NCI-H1092 (cell line): Measurements from ENCODE around the gene TMEM207.
"Not testable (repeated sequence)": the region's sequence is repeated elsewhere in the genome, so short reads cannot be mapped to it uniquely, and the experiment has no call there.

ENCODE experiments used
- DNase-seq: peaks from one replicate; lab custom pipeline; 2025; lab: John Stamatoyannopoulos, UW

TMEM207 gene

DNA sequence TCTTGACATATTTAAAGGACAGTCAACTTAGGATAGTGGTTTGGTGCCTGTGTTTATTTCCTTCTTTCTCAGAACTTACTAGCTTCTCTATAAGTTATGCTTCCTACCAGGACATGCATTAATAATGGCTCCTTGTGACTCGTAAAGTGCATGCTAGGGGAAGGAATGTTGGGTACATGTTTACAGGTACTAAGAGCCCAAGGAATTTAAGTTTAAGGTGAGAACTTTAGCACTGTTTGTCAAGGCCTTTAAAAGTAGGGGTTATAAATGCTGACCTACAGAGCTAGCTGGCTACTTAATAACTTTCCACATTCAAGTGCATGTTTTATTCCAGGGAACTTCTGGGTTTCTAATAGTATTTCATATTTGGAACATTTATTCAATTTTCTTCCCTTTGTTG, at the start of gene TMEM207:
Gene TMEM207, minus strand, starts transcription at position 101 of the 400 bp plus-strand sequence. Its CDS starts 92 bp downstream, at position 9.
- DNase-seq = no peak

GRCh38 chr3:190499122-190499521, 49.4 kb upstream of the TMEM207 start:
- DNase-seq = no peak

DNA sequence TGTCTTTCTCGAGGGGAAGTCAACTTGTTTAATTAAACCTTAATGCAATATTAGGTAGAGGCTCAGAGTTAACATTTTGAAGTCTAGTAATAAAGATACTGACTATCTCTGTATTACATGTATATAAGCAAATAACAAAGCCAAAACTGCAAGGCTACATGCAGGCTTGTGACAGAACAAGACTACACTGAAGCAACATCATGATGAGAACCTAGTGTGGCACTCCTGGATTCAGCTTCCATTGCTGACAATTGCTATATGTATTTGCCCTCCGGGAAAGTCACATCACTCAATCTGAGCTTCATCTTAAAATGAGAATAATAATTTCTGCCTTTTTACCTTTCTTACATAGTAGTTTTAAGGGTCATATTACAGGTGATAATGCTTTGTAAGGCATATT, 48.6 kb upstream of the TMEM207 start:
- DNase-seq = no peak

DNA sequence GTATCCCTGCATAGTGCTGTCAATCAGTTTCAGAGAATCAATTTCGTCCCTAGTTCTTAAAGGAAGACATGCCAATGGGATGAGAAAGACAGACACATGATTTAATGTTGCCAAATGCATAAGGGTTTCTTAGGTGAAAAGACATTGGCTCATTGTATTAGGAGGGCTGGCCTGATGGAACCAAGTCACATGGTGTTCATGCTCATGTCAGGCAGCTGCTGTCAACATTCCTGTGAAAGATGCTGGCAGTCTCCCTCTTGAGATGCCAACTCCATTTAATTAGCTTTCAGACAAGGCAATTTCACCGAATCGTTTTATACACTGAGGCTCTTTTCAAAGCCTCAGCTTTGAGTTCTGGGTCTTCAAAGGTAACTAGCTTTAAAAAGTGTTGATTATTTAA, 48.1 kb upstream of the TMEM207 start:
- no peak for DNase-seq

DNA sequence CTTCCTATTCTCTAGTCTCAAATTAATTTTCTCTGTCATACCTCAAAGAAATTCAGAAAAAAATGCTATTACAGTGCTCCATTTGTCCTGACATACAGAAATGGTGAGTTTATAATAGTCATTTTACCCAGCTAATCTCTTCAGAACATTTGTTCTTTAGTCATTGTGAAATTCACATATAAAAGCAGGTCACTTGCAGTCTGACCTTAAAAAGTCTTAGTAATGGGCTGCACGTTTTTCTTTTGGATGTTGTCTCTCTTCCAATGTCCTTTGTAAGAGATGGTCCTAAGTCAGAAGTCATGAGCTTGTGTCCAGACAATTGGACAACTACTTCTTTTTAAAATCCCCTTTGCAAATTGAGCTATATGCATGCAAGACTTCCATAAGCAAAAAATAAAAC, 47.2 kb upstream of the TMEM207 start:
- DNase-seq = no peak

DNA sequence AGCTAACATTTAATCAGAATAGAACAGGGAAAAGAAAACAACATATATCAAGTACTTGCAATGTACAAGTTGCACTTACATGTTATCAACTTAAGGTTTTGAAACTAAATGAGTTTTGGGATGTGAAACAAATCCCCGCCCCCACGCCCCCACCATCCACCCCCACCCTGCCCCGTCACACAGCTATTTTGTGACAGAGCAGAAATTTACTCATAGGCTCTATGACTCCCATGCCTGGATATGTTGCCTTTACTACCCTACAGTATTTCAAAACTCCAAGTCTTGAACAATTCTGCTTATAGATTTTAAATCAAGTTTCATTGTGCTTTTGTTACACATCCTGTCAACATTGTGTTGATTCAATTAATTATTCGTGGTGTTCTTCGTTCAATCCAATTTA, 46.1 kb upstream of the TMEM207 start:
- DNase-seq = no peak

DNA sequence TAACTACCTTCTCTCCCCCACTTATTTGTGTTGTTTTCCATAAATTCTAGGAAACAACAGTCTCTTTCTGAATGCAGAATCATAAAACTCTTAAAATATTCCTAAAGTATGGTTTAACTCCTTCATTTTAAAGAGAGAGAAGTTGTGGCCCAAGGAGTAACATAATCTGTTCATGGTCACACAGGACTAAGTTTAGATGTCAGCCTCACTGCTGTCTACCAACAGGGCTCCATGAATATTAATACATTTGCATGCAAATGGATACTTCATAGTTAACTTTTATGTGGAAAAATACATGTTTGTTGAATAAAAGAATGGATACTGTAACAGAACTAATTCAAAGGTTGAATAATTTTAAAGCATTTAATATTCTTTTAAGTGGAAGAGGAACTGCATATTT, 45.7 kb upstream of the TMEM207 start:
- DNase-seq = no peak

GRCh38 chr3:190494907-190495306, 45.2 kb upstream of the TMEM207 start:
- no peak for DNase-seq

GRCh38 chr3:190492966-190493365, 43.3 kb upstream of the TMEM207 start:
- no peak for DNase-seq

DNA sequence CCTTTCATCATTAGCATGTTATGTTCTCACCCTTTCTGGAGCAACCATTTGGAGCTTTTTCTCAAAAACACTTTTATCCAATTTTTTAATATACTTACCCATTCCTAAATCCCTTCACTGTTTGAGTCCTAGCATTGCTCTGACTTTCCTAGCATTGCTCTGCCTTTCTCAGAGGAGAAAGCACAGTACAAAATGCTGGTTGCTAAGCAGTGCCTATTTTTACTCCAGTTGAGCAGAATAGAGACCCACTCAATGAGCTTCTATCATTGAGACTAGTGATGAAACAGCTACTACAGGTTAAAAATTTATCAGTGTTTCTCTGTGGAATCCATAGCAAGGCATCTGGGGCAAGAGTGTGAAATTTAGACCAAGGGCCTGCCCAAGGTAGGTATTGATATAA, 42.4 kb upstream of the TMEM207 start:
- DNase-seq = no peak

- no peak for DNase-seq
Measured at GRCh38 chr3:190491533-190492054, 41.9 kb upstream of the TMEM207 start.

DNA sequence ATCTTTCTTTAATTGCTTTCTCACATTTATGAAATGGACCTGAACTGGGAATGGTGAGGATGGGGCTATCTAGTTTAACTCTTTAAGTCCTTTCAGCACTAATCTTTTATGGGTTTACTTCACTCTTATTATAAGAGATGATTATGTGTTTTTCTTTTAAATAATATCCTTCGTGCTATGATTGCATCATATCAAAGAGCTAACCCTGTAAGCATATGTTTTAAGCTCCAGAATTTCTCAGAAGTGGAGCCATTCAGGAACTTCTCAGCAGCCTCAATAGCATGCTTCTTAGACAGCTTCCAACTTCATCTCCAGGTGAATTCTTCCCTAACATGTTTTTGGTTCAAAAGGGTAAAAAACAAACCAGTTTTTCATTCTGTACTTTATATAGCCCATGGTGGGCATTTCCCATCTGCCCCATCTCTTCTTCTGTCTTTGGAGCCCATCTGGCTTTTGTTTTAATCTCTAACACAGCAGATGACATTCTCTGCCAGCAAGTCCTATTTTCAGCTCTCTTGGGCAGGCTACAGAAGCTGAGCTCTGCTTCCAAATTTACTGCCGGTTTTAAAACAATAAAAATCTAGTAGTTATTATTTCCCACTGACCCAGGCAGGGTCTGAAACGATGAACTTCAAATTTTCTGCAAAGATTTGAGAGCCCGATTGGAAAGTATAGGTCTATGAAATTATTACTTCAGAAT, 37.4 kb upstream of the TMEM207 start:
- DNase-seq = no peak

DNA sequence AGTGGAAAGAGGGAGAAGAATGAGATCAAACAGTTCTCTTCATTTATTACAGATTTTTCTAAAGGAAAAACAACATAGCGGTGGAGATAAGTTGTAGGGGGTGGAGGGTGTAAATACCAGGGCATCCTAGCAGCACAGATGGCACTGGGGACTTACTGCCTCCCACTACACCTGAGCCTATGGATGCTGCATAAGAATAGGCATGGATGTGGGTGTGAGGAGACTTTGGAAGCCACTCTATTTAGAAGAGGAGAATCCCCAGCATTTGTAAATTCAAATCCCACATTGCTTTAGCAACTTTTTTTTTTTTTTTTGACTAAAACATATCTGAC, 36.8 kb upstream of the TMEM207 start:
- DNase-seq = no peak

DNA sequence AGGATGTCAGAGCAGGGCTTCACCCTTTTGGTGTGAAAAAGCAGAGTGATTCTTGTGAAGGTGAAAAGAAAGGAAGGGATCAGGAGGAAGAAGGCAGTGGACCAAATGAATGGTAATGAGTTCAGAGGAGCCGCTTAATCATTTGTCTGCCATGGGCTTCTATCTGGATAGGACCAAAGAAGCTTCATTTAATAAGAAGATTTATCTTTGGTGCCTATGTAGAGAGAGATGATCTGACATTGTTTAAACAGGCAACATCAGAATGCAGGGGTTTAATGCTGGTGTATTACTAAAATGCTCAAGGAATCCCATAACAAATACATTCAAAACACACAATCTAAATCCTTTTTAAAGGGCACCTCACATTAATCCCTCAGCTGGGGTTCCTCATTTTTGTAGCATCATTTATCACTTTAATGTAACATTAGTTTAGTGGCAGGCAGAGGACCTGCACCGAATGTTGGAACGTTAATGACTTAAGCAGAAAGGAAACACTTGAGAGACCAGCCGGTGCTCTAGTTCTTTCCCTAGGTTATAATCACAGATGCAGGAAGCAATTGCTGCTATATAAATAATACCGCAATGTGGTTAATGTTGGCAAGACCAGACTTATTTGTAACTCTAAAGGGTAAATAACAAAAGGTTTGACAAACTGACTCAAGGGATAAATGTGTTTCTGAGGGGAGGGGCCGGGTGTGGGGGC, 36.3 kb upstream of the TMEM207 start:
- DNase-seq = no peak

- DNase-seq = no peak
Measured at GRCh38 chr3:190481779-190482178, 32.1 kb upstream of the TMEM207 start.

DNA sequence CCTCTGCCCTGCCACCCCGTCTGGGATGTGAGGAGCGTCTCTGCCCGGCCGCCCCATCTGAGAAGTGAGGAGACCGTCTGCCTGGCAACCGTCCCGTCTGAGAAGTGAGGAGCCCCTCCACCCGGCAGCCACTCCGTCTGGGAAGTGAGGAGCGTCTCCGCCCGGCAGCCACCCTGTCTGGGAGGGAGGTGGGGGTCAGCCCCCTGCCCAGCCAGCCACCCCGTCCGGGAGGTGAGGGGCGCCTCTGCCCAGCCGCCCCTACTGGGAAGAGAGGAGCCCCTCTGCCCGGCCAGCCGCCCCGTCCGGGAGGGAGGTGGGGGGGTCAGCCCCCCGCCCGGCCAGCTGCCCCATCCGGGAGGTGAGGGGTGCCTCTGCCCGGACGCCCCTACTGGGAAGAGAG, 23.6 kb upstream of the TMEM207 start:
- DNase-seq = not testable (repeated sequence)

- no peak for DNase-seq
Measured at GRCh38 chr3:190467922-190468321, 18.2 kb upstream of the TMEM207 start.

DNA sequence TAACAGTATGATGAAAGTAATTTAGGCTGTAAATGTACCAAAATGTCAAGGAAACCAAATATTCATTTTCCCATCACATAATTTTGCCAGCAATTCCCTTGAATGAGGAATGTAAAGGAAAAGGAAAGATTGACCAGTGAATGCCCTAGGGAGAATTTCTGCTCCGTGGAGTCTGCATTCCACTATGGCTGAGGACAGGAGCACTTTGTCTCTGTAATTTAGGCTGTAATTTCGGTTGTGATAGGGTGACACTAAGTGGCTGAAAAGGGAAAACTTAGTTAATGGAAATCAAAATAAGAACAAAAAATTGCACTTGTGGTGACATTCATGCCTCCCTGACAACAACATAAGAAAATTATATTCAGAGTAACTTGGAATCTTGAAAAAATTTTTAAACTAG, 8.3 kb upstream of the TMEM207 start:
- DNase-seq = no peak

GRCh38 chr3:190456770-190457169, 7.1 kb upstream of the TMEM207 start:
- DNase-seq = no peak

DNA sequence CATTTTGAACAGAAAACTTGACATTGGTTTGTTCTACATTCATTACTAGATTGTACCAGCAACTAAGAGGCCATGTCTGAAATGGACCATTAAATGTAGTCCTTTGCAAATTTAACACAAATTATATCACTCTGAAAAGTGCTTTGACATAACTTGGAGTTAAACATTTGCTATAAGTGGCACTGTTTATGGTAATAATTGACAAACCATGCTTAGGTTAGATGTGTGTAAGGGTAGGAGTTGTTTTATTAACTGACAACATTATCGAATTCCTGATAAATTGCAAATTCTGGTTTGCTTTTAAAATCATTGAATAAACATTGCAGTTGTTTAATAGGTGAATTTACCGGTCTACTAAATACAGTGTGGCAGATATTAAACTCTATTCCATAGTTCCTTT, 6.1 kb upstream of the TMEM207 start:
- no peak for DNase-seq

GRCh38 chr3:190448256-190448655, 1.4 kb downstream of the TMEM207 start:
- no peak for DNase-seq

GRCh38 chr3:190446573-190447279, 3.0 kb downstream of the TMEM207 start:
- DNase-seq = no peak

GRCh38 chr3:190444576-190445145, 5.0 kb downstream of the TMEM207 start:
- no peak for DNase-seq
